GM21515 (cell line): ENCODE results near the gene SCNN1A.

Source experiments
- ATAC-seq: cut with Tn5 transposase; IDR thresholded peaks from one replicate; pipeline ENCODE4 v1.9.1; 2021; ENCODE audit not compliant: unreplicated experiment

Gene SCNN1A

GRCh38 chr12:6335451-6336078 lies 39.8 kb downstream of the SCNN1A start:
- ATAC-seq = peak; percentile 67

GRCh38 chr12:6334940-6335450 lies 40.4 kb downstream of the SCNN1A start:
- no peak for ATAC-seq

- ATAC-seq = no peak
These were observed 41.0 kb downstream of the SCNN1A start for GRCh38 chr12:6334359-6334758.

- no peak for ATAC-seq
These were observed 41.8 kb downstream of the SCNN1A start for GRCh38 chr12:6333566-6333965.

- no peak for ATAC-seq
These were observed 42.3 kb downstream of the SCNN1A start for GRCh38 chr12:6333029-6333428.

- no peak for ATAC-seq
These were observed 42.9 kb downstream of the SCNN1A start for GRCh38 chr12:6332459-6332858.

- ATAC-seq = no peak
These were observed 44.2 kb downstream of the SCNN1A start for GRCh38 chr12:6330999-6331714.

- ATAC-seq = no peak
These were observed 45.2 kb downstream of the SCNN1A start for GRCh38 chr12:6330192-6330591.

- no peak for ATAC-seq
These were observed 45.7 kb downstream of the SCNN1A start for GRCh38 chr12:6329703-6330064.

GRCh38 chr12:6328945-6329702 lies 46.2 kb downstream of the SCNN1A start:
- no peak for ATAC-seq

- ATAC-seq = no peak
These were observed 47.2 kb downstream of the SCNN1A start for GRCh38 chr12:6328045-6328779.

GRCh38 chr12:6327229-6328041 lies 47.9 kb downstream of the SCNN1A start:
- ATAC-seq = no peak

GRCh38 chr12:6326316-6327228 lies 48.8 kb downstream of the SCNN1A start:
- no peak for ATAC-seq

- no peak for ATAC-seq
These were observed 50.2 kb downstream of the SCNN1A start for GRCh38 chr12:6324936-6325750.

- no peak for ATAC-seq
These were observed 51.2 kb downstream of the SCNN1A start for GRCh38 chr12:6323995-6324711.

GRCh38 chr12:6323340-6323994 lies 51.9 kb downstream of the SCNN1A start:
- ATAC-seq = no peak

GRCh38 chr12:6322969-6323339 lies 52.4 kb downstream of the SCNN1A start:
- no peak for ATAC-seq
